ENCODE data around the gene PLCH1.

Gene PLCH1

DNA sequence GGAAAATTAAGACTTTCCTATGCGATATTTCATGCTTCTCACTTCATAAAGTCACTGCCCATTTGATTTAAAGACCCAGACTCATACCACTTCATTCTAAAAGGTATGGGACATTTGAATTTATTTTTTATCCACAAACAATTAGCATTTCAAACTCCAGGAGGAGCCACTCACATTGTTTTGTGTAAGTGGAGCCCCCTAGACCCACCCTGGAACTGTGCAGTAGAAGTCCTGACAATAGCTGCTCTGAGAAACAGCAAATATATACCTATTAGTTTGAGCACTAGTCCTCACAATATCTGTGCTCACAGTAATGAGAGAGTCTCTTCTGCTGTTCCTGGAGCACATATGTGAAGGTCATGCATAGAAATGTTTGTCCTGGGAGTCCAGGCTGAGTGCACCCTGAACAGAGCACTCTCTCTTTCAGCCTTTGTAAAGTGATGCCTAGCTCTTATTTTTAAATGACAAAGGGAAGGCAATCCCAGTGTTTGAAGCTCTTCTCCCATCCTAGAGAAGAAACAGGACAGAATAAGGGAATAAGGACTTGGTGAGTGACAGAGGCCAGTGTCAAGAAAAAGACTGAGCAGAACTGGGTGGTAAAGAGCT, 323.9 kb downstream of the PLCH1 start:
- TF ChIP-seq, protein P1, sequence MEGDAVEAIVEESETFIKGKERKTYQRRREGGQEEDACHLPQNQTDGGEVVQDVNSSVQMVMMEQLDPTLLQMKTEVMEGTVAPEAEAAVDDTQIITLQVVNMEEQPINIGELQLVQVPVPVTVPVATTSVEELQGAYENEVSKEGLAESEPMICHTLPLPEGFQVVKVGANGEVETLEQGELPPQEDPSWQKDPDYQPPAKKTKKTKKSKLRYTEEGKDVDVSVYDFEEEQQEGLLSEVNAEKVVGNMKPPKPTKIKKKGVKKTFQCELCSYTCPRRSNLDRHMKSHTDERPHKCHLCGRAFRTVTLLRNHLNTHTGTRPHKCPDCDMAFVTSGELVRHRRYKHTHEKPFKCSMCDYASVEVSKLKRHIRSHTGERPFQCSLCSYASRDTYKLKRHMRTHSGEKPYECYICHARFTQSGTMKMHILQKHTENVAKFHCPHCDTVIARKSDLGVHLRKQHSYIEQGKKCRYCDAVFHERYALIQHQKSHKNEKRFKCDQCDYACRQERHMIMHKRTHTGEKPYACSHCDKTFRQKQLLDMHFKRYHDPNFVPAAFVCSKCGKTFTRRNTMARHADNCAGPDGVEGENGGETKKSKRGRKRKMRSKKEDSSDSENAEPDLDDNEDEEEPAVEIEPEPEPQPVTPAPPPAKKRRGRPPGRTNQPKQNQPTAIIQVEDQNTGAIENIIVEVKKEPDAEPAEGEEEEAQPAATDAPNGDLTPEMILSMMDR (IDR thresholded peaks at IDR 0.05; ENCODE audit: low read depth, low read length, missing control alignments): peak; percentile 23
- Histone ChIP-seq H3K27me3 (replicated peaks) (no peaks in the 10 kb centered on the region), H3K27ac (no peak overlapping the region), H3K36me3 (replicated peaks) (no peaks in the 10 kb centered on the region), H3K4me3 (ENCODE audit: low read depth, low read length) (no peak overlapping the region)
- DNase-seq: no peak
- in situ Hi-C loops (cut with HindIII; ENCODE audit: low pct_ligation_motif_present, low sequenced_read_pairs): no loop called here

DNA sequence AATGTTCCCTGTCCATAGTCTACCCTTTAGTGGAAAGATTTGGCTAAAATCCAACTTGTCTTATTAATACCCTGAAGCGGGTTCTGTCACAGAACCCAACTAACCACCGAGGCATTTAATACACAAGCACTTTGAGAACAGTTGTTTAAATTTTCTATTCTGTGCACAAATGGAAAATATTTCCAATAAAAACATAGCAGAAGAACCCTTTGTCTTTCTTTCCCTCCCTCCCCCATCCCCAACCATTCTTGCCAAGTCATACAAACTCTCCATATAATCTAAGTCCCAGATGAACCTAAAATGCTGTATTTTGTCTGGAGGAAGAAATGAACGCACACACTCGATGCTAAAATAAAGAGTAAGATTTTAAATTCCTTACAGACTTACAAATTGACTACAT, 324.5 kb downstream of the PLCH1 start:
- DNase-seq: no peak
- H3K27ac ChIP-seq: no peak overlapping the region
- H3K27me3 ChIP-seq (replicated peaks): no peaks in the 10 kb centered on the region
- in situ Hi-C loops (cut with HindIII; ENCODE audit: low pct_ligation_motif_present, low sequenced_read_pairs): no loop called here
- TF ChIP-seq, protein P1 (IDR thresholded peaks at IDR 0.05; ENCODE audit: low read depth, low read length, missing control alignments): no peak
- no peaks in the 10 kb centered on the region for H3K36me3 ChIP-seq (replicated peaks)
- no peak overlapping the region for H3K4me3 ChIP-seq (ENCODE audit: low read depth, low read length)

DNA sequence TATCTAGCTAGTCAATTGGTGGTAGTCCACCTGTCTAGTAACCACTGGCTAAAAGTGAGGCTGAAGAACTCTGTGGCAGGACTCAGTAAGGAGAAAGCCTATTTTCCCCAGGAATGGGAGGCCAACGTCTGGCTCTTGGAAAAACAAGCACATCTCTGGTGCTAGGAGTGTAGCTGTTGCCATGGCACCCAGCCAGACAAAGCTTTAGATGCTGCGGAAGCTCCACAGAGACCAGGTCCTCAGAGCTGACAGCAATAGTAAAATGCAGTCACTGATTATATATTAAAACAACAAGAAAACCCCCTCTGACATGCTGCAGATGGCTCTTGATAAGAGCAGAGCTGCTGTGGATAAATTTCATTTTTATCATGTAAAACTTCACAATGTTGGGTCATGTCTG, 326.5 kb downstream of the PLCH1 start:
- peak; percentile 65 for DNase-seq
- Histone ChIP-seq H3K27ac (no peak overlapping the region), H3K36me3 (replicated peaks) (no peaks in the 10 kb centered on the region), H3K4me3 (ENCODE audit: low read depth, low read length) (no peak overlapping the region), H3K27me3 (replicated peaks) (no peaks in the 10 kb centered on the region)
- in situ Hi-C loops (cut with HindIII; ENCODE audit: low pct_ligation_motif_present, low sequenced_read_pairs): no loop called here
- TF ChIP-seq, protein P1 (IDR thresholded peaks at IDR 0.05; ENCODE audit: low read depth, low read length, missing control alignments): no peak

DNA sequence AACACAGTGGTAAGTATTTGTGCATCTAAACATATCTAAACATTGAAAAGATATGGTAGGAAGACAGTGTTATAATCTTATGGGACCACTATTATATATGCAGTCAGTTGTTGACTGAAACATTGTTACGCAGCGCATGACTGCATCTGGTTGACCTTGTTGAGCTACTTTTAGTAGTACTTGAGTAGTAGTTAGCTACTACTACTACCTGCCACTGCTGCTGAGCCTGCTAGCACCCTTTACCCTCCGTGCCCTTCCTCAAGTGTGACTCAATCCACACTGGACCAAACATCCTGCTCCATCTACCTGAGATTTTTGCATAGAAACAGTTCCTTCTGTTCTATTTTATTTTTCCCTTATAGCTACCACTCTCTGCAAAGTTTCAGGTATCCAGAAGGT, 327.8 kb downstream of the PLCH1 start:
- H3K4me3 ChIP-seq (ENCODE audit: low read depth, low read length): no peak overlapping the region
- DNase-seq: no peak
- in situ Hi-C loops (cut with HindIII; ENCODE audit: low pct_ligation_motif_present, low sequenced_read_pairs): no loop called here
- TF ChIP-seq, protein P1 (IDR thresholded peaks at IDR 0.05; ENCODE audit: low read depth, low read length, missing control alignments): no peak
- no peak overlapping the region for H3K27ac ChIP-seq
- H3K36me3 ChIP-seq (replicated peaks): no peaks in the 10 kb centered on the region
- H3K27me3 ChIP-seq (replicated peaks): no peaks in the 10 kb centered on the region

DNA sequence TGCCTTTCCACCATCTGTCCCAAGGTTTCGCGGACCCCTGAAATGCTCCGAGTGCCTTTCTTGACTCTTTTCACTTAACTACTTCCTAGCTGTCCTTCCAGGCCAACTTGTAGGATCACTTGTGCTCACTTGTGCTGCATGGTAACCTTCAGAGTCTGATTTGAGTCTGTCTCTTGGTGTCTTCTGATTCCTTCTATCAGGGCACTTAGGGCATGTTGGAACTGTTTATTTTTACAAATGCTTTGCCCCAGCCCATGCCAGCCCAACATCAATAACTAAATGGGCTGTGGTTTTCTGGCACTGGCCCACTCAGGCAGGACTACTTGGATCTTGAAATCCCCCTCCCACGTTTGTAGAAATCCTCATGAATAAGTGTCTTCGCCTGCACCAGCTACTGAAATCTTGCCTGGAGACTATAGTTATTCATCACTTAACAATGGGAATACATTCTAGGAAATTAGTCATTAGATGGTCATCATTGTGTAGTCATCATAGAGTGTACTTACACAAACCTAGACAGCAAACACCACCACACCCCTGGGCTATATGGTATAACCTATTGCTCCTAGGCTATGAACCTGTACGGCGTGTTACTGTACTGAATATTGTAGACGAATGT, 328.3 kb downstream of the PLCH1 start:
- in situ Hi-C loops (cut with HindIII; ENCODE audit: low pct_ligation_motif_present, low sequenced_read_pairs): no loop called here
- peak; percentile 46 for DNase-seq
- no peaks in the 10 kb centered on the region for H3K27me3 ChIP-seq (replicated peaks)

More for the DNA sequence above, 328.3 kb downstream of the PLCH1 start:
- Histone ChIP-seq H3K36me3 (replicated peaks) (no peaks in the 10 kb centered on the region), H3K27ac (no peak overlapping the region), H3K4me3 (ENCODE audit: low read depth, low read length) (no peak overlapping the region)
- TF ChIP-seq, protein P1 (IDR thresholded peaks at IDR 0.05; ENCODE audit: low read depth, low read length, missing control alignments): no peak

All from brain microvascular endothelial cell (primary cell).